T-helper 1 cell treated with Interleukin-12 subunit alpha and Interleukin-12 subunit beta and Interleukin-4 antibody, amounts not matched to agents 30 ng/mL and 1 ng/mL, for 36 hours (primary cell): ENCODE measurements around the gene FGD2. TPM values are rescaled to one million over a fixed set of nuclear protein-coding genes. Genes with fewer than 3 reads are reported as not detected.
"Not testable (repeated sequence)": the region's sequence is repeated elsewhere in the genome, so short reads cannot be mapped to it uniquely, and the experiment has no call there.

Experiments used
- intact Hi-C: fragments of 100-400 bp; cut with micrococcal nuclease; formaldehyde crosslinking; loops from one replicate; pipeline ENCODE4 v1.15.1; 2024
- total RNA-seq: library from RNA; stranded (reverse); gene quantifications from 2 replicates; pipeline ENCODE4 v1.2.3, GENCODE V29; 2022

The FGD2 gene
- total RNA-seq, 1 donor from 2014 or later, result 5.6 TPM

DNA sequence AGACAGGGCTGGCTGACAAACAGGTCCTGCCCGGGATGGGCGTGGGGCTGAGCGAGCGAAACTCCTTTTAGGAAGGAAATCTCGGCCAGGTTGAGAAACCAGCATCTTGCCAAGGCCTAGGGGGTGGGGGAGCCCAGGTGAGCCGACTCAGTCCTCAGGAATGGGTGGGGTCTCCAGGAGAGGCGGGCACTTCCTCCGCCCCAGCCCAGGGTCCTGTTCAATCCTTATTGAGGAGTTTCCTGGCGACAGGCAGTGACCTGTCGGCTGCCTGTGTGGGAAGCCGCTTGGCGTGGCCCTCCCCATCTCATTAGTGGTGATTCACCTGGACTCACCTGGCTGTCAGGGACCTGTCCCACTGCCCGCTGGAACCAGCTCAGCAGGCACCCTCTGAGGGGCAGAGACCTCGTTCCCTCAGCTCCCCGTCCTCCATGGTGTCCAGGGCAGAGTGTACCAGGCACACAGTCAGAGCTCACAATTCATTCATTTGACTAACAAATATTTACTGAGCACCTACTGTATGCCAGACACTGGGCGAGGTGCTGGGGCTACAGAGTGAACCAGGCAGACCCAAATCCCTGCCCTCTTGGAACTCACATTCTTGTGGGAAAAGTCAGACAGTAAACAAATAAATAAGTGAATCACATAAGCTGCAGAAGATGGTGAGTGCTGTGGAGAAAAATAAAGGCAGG lies 51.1 kb downstream of the FGD2 start:
- intact Hi-C loops, result no loop called here

DNA sequence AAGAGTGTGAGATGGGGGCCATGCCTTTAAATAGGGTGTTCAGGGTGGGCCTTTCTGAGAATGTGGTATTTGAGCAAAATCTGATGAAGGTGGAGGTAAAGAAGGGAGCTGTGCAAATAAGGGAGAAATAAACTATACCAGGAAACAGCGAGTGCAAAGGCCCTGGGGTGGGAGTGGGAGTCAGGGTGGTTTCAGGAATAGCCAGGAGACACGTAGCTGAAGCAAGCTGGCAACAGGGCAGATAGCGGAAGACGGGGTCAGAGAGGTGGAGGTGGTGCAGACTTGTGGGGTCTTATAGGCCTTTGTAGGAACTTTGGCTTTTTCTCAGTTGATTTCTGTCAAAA lies 51.6 kb downstream of the FGD2 start:
- intact Hi-C loops, result no loop called here

DNA sequence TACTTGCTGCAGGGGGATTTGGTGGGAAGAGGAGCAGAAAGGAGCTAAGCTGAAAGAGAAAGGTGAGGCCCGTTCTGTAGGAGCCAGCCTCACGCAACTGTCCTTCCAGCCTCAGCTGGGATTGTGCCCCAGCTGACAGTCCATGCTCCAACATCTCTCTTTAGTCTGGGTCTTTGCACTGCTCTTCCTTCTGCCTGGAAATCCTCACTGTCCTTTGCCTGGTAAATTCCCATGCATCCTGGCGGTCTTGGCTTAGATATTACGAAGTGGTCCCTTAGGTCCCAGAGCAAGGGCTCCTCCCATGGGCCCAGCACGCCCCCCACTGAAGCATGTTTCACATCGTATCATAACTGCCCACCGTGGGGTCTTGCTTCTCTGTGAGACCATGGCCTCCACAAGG lies 52.2 kb downstream of the FGD2 start:
- intact Hi-C loops, result no loop called here

DNA sequence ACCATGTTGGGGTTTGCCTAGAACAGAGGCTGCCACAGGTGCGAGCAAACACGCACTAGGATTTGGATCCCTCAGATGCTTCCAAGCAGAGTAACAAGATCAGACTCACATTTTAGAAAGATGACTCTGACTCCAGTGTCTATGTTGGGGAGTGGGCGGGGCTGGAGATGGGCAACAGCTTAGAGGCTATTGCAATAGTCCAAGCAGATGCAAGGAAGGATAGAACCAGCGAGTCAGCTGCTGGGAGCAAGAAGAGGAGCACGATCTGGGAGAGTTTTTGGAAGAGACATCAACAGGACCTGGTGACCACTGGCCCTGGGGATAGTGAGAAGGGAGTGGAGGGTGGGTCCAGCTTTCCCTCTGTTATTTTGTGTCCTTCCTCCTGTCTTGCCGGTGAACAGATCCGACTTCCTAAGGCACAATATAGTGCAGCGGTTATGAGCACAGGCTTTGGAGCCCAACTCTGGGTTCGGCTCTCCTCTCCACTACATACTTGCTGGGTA lies 52.7 kb downstream of the FGD2 start:
- intact Hi-C loops, result no loop called here

- intact Hi-C loops, result not testable (repeated sequence)
These were observed 53.5 kb downstream of the FGD2 start for GRCh38 chr6:37058984-37059343.

- intact Hi-C loops, result no loop called here
These were observed 54.1 kb downstream of the FGD2 start for GRCh38 chr6:37059344-37060194.

GRCh38 chr6:37060195-37060559 lies 54.7 kb downstream of the FGD2 start:
- intact Hi-C loops, result no loop called here

GRCh38 chr6:37061157-37061804 lies 55.8 kb downstream of the FGD2 start:
- intact Hi-C loops, result no loop called here

DNA sequence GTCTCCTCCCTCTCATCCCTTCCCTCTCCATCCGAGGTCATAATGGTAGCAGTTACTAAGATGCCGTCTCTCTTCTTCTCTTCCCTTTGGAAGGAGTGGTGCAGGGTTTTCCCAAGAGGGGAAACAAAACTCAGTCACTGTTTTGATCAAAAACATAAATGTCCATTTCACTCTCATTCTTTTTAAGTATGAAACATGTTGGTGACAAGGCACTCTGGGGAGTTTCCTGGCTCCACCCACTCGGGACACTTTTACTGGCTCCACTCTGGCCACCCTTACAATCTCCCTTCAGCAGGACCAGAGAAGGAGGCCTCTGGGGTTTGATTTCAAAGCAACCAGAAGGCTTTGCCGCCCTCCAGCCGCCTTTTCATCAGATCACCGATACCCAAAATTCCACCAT lies 57.0 kb downstream of the FGD2 start:
- intact Hi-C loops, result no loop called here

DNA sequence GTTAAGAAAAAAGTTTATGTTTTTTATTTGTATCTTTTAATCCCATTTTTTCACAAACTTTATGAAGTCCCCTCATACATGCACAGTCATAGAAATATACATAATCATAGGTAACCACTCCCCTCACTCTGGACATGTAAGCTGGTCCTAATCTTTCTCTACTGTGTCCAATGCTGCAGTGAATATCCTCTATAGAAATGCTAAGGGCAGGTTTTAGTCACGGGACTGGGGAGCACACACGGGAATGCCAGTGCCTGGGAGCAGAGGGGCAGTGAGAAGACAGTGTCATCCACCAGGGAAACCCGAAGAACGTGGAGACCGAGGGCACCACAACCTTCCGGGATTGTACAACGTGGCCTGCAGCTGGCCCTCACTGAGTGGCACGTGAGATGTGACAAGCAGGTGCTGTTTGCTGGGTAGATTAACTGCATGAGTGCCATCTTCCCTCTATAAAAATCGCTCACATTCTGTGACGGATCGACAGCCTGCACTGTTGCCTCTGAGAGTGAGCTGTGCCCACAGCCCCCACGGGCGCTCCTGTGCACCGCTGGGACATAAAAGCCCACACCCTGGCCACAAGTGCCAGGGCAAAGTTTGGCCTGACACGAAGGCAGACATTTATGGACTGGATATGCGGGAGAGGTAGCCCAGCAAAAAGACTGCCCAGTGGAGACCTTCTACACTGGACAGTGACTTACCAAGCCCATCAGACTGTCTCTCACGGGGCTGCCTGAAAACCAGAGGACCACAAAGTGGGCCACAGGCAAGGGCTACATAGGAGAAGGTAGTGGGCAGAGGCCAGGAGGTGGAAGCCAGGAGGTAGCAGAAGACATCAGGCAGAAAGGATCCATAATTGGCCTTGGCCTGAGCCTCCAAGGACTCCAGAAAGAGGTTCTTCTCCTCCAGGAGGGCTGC lies 63.2 kb downstream of the FGD2 start:
- intact Hi-C loops, result no loop called here

DNA sequence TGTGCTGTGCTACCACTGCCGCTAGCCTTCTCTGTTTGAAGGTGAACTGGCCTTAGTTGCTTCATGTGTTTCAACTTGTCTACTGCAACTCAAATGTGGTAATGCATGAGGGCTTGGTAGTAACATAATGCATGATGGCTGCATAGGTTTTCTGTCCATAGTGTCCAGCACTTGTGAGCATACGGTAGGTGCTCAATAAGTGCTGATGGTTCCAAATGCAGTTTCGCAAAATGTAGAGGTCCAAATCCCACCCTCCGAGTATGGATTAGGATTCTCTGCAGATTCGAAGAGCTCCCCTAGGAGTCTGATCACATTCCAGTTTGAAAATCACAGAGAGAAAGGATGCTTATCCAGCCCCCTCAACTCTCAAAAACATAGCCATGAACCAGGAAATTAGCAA lies 64.2 kb downstream of the FGD2 start:
- intact Hi-C loops, result no loop called here

DNA sequence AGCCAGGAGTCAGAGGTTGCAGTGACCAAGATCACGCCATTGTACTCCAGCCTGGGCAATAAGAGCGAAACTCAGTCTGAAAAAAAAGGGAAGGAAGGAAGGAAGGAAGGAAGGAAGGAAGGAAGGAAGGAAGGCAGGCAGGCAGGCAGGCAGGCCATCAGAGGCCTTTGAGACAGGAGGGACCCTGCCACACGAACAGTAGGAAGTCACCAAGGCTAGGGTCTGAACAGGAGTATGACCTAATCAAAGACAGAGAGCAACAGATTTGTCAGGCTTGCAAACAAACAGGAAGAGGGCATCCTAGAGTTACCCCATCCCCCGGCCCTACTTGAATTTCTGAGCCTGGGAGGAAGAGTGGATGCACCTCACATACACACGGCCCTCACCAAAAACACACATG lies 67.1 kb downstream of the FGD2 start:
- intact Hi-C loops, result no loop called here

- intact Hi-C loops, result no loop called here
These were observed 68.8 kb downstream of the FGD2 start for GRCh38 chr6:37074053-37074827.

- intact Hi-C loops, result no loop called here
These were observed 71.9 kb downstream of the FGD2 start for GRCh38 chr6:37077191-37077904.

- intact Hi-C loops, result no loop called here
These were observed 72.4 kb downstream of the FGD2 start for GRCh38 chr6:37077905-37078296.

Other genes starting within 250 kb of the FGD2 start
- gene CPNE5, start 166.2 kb upstream of the FGD2 start, total RNA-seq, result 2.7 and 3.2 TPM in 2 replicates
- 34.7 and 36.3 TPM in 2 replicates for gene PPIL1, start 130.9 kb upstream of the FGD2 start, total RNA-seq
- gene C6orf89, start 119.7 kb upstream of the FGD2 start, total RNA-seq, result 53.9 and 54.2 TPM in 2 replicates
- 2.5 and 4.6 TPM in 2 replicates for gene PI16, start 50.9 kb upstream of the FGD2 start, total RNA-seq
- 128 and 132 TPM in 2 replicates for gene MTCH1, start 19.5 kb upstream of the FGD2 start, total RNA-seq
- 635 and 642 TPM in 2 replicates for gene PIM1, start 164.5 kb downstream of the FGD2 start, total RNA-seq